Hepatocyte (in vitro differentiated cells): ENCODE results near the gene NSMF. TPM values are rescaled to one million over a fixed set of nuclear protein-coding genes. Genes with fewer than 3 reads are reported as not detected.

ENCODE experiments used
- DNase-seq: peaks from one replicate; pipeline ENCODE4 v3.0.0-alpha.2; 2016; ENCODE audit warnings: low spot score
- H2AFZ ChIP-seq: fragments of 200-600 bp; sonication (generic); 2 replicates; pipeline ENCODE4 v1.6.0; 2016; ENCODE audit warnings: antibody characterized with exemption, mild to moderate bottlenecking
- H3K27ac ChIP-seq: fragments of 200-600 bp; sonication (generic); 2 replicates; pipeline ENCODE4 v1.5.1; 2016; ENCODE audit warnings: mild to moderate bottlenecking
- H3K27me3 ChIP-seq: fragments of 200-600 bp; sonication (generic); 2 replicates; pipeline ENCODE4 v1.6.1; 2016
- H3K36me3 ChIP-seq: fragments of 200-600 bp; sonication (generic); replicated peaks from 2 replicates; pipeline ENCODE4 v1.5.1; 2016; ENCODE audit warnings: low read depth; ENCODE audit not compliant: insufficient read depth
- H3K4me1 ChIP-seq: fragments of 200-600 bp; sonication (generic); 2 replicates; pipeline ENCODE4 v1.5.1; 2016; ENCODE audit warnings: mild to moderate bottlenecking, moderate library complexity; ENCODE audit not compliant: insufficient read depth
- H3K4me2 ChIP-seq: fragments of 200-600 bp; sonication (generic); 2 replicates; pipeline ENCODE4 v1.6.0; 2016
- H3K4me3 ChIP-seq: fragments of 200-600 bp; sonication (generic); 2 replicates; pipeline ENCODE4 v1.5.1; 2016; ENCODE audit warnings: mild to moderate bottlenecking
- H3K79me2 ChIP-seq: fragments of 200-600 bp; sonication (generic); 2 replicates; pipeline ENCODE4 v1.6.0; 2017; ENCODE audit warnings: mild to moderate bottlenecking
- H3K9me2 ChIP-seq: fragments of 200-600 bp; sonication (generic); replicated peaks from 2 replicates; pipeline ENCODE4 v1.6.0; 2017; ENCODE audit warnings: mild to moderate bottlenecking; ENCODE audit not compliant: insufficient read depth
- H3K9me3 ChIP-seq: fragments of 200-600 bp; sonication (generic); 2 replicates; pipeline ENCODE4 v1.5.1; 2016; ENCODE audit warnings: low read depth, mild to moderate bottlenecking
- H4K20me1 ChIP-seq: fragments of 200-600 bp; sonication (generic); 2 replicates; pipeline ENCODE4 v1.6.0; 2016; ENCODE audit warnings: mild to moderate bottlenecking; ENCODE audit not compliant: insufficient read depth, poor library complexity, severe bottlenecking
- CTCF ChIP-seq: fragments of 200-600 bp; sonication (generic); IDR thresholded peaks from 2 replicates; pipeline ENCODE4 v1.5.1; 2016; ENCODE audit warnings: antibody characterized with exemption, mild to moderate bottlenecking; ENCODE audit not compliant: poor library complexity
- EZH2 ChIP-seq: fragments of 200-600 bp; sonication (generic); IDR thresholded peaks from 2 replicates; pipeline ENCODE4 v1.6.1; 2016; ENCODE audit warnings: antibody characterized with exemption, mild to moderate bottlenecking, borderline replicate concordance
- EZH2phosphoT487 ChIP-seq: fragments of 200-600 bp; sonication (generic); IDR thresholded peaks from one replicate; pipeline ENCODE4 v1.6.1; 2018; ENCODE audit warnings: antibody characterized with exemption, mild to moderate bottlenecking, low read depth, moderate library complexity; ENCODE audit not compliant: unreplicated experiment, severe bottlenecking
- WGBS: methylation state at CpG from one replicate; pipeline ENCODE4 v1.1.6; 2016; ENCODE audit warnings: low lambda C conversion rate; ENCODE audit errors: missing lambda C conversion rate; 5-methylcytosine and 5-hydroxymethylcytosine counted together
- polyA plus RNA-seq: library from polyadenylated mRNA; unstranded; fragments of >200 nt; fragmentation: Nextera tagmentation; extraction: Ambion mirVana; gene quantifications from 2 replicates; pipeline ENCODE4 v1.2.1, GENCODE V29; 2016
- total RNA-seq: library from RNA; depleted of rRNA; stranded (reverse); fragments of >200 nt; gene quantifications from 2 replicates; pipeline ENCODE4 v1.2.3, GENCODE V29; 2014

The NSMF gene
- total and polyA plus RNA-seq, 2 experiments from 2014 or later = 39.5 to 51.6 TPM

DNA sequence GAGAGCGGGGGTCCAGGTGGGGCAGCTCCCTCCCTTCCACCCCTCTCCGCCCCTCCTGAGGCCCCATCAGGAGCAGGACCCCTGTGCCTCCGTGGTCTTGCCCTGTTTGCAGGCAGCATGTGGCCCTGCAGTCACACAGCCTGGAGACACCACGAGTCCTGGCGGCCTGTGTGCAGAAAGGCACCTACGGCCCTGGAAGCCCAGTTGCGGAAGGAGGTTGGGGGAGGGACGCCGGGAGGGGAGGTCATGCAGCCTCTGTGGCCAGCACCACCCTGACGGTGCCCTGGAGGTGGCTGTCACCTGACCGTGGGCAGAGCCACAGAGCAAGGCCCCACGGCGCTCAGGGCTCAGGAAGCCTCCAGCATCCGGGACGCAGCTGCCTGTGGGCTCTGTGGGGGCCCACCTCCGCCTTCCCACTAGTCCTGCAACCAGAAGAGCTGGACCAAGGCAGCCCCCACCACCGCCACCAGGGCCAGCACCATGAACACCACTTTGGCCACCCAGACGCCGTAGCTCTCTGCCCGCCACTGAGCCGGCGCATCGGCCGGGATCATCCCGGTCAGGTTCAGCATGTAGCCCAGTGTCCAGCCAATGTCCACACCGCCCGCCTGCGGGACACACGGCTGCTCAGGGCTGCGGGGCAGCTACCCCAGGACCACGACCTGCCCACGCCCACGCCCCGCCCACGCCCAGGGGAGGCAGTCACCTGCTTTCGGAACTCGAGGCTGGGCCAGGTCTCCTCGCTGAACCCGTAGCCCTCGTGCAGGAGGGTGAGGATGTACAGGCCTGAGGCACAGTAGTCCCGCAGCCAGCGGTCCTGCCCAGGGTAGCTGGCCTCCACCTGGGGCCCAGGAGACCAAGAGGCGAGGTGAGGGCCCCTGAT, 24.4 kb downstream of the NSMF start:
- Histone ChIP-seq H3K27ac (no peak overlapping the region), H2AFZ (no peak overlapping the region), H4K20me1 (no peaks in the 10 kb centered on the region), H3K27me3 (no peaks in the 10 kb centered on the region), H3K4me3 (no peak overlapping the region), H3K4me2 (no peak overlapping the region), H3K9me2 (no peaks in the 10 kb centered on the region), H3K36me3 (no peaks in the 10 kb centered on the region), H3K9me3 (no peaks in the 10 kb centered on the region), H3K79me2 (no peaks in the 10 kb centered on the region), H3K4me1 (peaks cover 5% of the 10 kb centered on the region)
- no peak for DNase-seq
- TF ChIP-seq CTCF (no peak), EZH2 (no peak), EZH2phosphoT487 (no peak)
- 93% methylated on average over 37 of the region's 43 CpGs for WGBS

GRCh38 chr9:137433916-137434431, 25.2 kb downstream of the NSMF start:
- Histone ChIP-seq H3K36me3 (no peaks in the 10 kb centered on the region), H3K9me3 (no peaks in the 10 kb centered on the region), H3K79me2 (no peaks in the 10 kb centered on the region), H3K4me2 (no peak overlapping the region), H2AFZ (no peak overlapping the region), H4K20me1 (no peaks in the 10 kb centered on the region), H3K27ac (no peak overlapping the region), H3K4me3 (no peak overlapping the region), H3K9me2 (no peaks in the 10 kb centered on the region), H3K4me1 (peaks cover 5% of the 10 kb centered on the region), H3K27me3 (no peaks in the 10 kb centered on the region)
- 94% methylated on average over 26 of the region's 26 CpGs for WGBS
- DNase-seq = no peak
- no peak for TF ChIP-seq CTCF
- no peak for TF ChIP-seq EZH2phosphoT487
- TF ChIP-seq EZH2 = no peak

DNA sequence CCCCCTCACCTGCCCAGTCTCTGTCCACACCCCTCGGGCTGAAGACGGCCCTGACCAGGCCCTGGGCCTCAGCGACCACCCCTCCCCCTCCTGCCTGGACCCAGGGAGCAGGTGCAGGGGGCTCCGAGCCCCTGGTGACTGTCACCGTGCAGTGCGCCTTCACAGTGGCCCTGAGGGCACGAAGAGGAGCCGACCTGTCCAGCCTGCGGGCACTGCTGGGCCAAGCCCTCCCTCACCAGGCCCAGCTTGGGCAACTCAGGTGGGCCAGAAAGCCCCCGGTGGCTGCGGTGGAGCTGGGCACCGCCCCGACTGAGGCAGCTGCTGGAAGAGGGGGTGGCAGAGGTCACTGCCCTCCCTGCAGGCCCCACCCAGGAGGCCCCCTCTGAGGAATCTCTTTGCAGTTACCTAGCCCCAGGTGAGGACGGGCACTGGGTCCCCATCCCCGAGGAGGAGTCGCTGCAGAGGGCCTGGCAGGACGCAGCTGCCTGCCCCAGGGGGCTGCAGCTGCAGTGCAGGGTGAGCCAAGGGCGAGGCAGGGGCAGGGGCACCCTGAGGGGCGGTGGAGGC, 25.7 kb downstream of the NSMF start:
- Histone ChIP-seq H3K9me3 (no peaks in the 10 kb centered on the region), H2AFZ (no peak overlapping the region), H4K20me1 (no peaks in the 10 kb centered on the region), H3K4me3 (no peak overlapping the region), H3K27ac (no peak overlapping the region), H3K79me2 (no peaks in the 10 kb centered on the region), H3K9me2 (no peaks in the 10 kb centered on the region), H3K36me3 (no peaks in the 10 kb centered on the region), H3K4me1 (peaks cover 5% of the 10 kb centered on the region), H3K4me2 (no peak overlapping the region), H3K27me3 (no peaks in the 10 kb centered on the region)
- 86% methylated on average over 19 of the region's 19 CpGs for WGBS
- DNase-seq = no peak
- TF ChIP-seq EZH2phosphoT487 (no peak), CTCF (no peak), EZH2 (no peak)
